AG04450 (cell line): ENCODE data around the gene PPP5C. TPM values are rescaled to one million over a fixed set of nuclear protein-coding genes. Genes with fewer than 3 reads are reported as not detected.

Source experiments
- CTCF ChIA-PET: fragments of 300-600, 350-600 bp; formaldehyde crosslinking; extraction: SDS; loops from one replicate; lab custom pipeline; 2022; ENCODE audit warnings: antibody characterized with exemption, inconsistent platforms; lab: Charles Lee
- POLR2A ChIA-PET: fragments of 350-600 bp; formaldehyde crosslinking; extraction: SDS; loops from one replicate; lab custom pipeline; 2021; ENCODE audit warnings: antibody characterized with exemption, inconsistent platforms; lab: Yijun Ruan, JAX
- DNase-seq: peaks from one replicate; pipeline ENCODE4 v3.0.0-alpha.2; 2011; ENCODE audit warnings: low read depth, low spot score
- H3K27ac ChIP-seq: one replicate; pipeline ENCODE4 v1.5.1; 2012; ENCODE audit warnings: low read depth, low read length, control low read depth
- H3K27me3 ChIP-seq: one replicate; pipeline ENCODE4 v1.6.0; 2012; ENCODE audit warnings: low read length; ENCODE audit not compliant: control insufficient read depth, insufficient read depth
- H3K4me3 ChIP-seq: 2 replicates; pipeline ENCODE4 v1.5.1; 2011; ENCODE audit warnings: mild to moderate bottlenecking, low read depth, low read length, control low read depth
- H3K9me3 ChIP-seq: 2 replicates; pipeline ENCODE4 v1.5.1; 2012; ENCODE audit warnings: low read length; ENCODE audit not compliant: control insufficient read depth, insufficient read depth
- polyA plus RNA-seq: library from polyadenylated mRNA; depleted of rRNA; stranded (reverse); fragments of >200 nt; gene quantifications from 2 replicates; pipeline ENCODE4 v1.2.3, GENCODE V29; 2011
- TF ChIP-seq, protein P1 (sequence below): IDR thresholded peaks from 2 replicates; pipeline ENCODE4 v1.5.1; 2011; ENCODE audit warnings: low read depth, low read length, control low read depth, inconsistent platforms

The PPP5C gene
- polyA plus RNA-seq, 1 experiment, result 73.7 TPM

- Histone ChIP-seq H3K27me3 (no peaks in the 10 kb centered on the region), H3K27ac (no peak overlapping the region), H3K4me3 (no peak overlapping the region), H3K9me3 (no peaks in the 10 kb centered on the region)
- CTCF ChIA-PET, result interaction anchor here (0.7 kb wide), 1 partner anchor 20 kb away, joined by 3 read pairs; the partner anchor contains the start of gene PPP5C
- no peak for DNase-seq
- TF ChIP-seq, protein P1, sequence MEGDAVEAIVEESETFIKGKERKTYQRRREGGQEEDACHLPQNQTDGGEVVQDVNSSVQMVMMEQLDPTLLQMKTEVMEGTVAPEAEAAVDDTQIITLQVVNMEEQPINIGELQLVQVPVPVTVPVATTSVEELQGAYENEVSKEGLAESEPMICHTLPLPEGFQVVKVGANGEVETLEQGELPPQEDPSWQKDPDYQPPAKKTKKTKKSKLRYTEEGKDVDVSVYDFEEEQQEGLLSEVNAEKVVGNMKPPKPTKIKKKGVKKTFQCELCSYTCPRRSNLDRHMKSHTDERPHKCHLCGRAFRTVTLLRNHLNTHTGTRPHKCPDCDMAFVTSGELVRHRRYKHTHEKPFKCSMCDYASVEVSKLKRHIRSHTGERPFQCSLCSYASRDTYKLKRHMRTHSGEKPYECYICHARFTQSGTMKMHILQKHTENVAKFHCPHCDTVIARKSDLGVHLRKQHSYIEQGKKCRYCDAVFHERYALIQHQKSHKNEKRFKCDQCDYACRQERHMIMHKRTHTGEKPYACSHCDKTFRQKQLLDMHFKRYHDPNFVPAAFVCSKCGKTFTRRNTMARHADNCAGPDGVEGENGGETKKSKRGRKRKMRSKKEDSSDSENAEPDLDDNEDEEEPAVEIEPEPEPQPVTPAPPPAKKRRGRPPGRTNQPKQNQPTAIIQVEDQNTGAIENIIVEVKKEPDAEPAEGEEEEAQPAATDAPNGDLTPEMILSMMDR, result no peak
- POLR2A ChIA-PET, result interaction anchor here (0.9 kb wide), 1 partner anchor 11 kb away, joined by 3 read pairs; no protein-coding TSS in a partner anchor
These were observed 20.5 kb downstream of the PPP5C start for GRCh38 chr19:46367426-46367825.

GRCh38 chr19:46368116-46368515 lies 21.2 kb downstream of the PPP5C start:
- Histone ChIP-seq H3K9me3 (no peaks in the 10 kb centered on the region; the same call in 1 of the 2 replicates), H3K4me3 (no peak overlapping the region), H3K27me3 (no peaks in the 10 kb centered on the region), H3K27ac (no peak overlapping the region)
- ChIA-PET POLR2A (interaction anchor here (0.6 to 0.9 kb wide), 3 partner anchors 11 to 1258 kb away, joined by 3 read pairs; no protein-coding TSS in a partner anchor), CTCF (interaction anchor here (0.5 to 1.3 kb wide), 3 partner anchors 21 to 359 kb away, joined by 3 to 4 read pairs (median 4); partner anchors contain the start of gene PPP5C)
- TF ChIP-seq, protein P1, result no peak
- no peak for DNase-seq

DNA sequence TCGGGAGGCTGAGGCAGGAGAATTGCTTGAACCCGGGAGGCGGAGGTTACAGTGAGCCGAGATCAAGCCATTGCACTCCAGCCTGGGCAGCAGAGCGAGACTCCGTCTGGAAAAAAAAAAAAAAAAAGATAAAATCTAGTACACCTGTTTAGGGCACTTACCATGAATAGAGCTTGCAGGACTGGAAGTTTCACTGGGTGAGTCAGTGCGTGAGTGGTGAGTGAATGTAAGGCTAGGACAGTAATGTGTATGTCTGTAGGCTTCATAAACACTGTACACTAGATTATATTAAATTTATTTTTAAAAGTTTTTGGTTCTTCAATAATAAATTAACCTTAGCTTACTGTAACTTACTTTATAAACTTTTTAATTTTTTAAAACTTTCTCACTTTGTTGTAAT lies 22.9 kb downstream of the PPP5C start:
- no peak overlapping the region for H3K27ac ChIP-seq
- ChIA-PET POLR2A (interaction anchor here (0.7 kb wide), 1 partner anchor 12 kb away, joined by 3 read pairs; no protein-coding TSS in a partner anchor), CTCF (interaction anchor here (1.1 kb wide), 1 partner anchor 26 kb away, joined by 6 read pairs; no protein-coding TSS in a partner anchor)
- no peaks in the 10 kb centered on the region for H3K27me3 ChIP-seq
- no peaks in the 10 kb centered on the region; the same call in 1 of the 2 replicates for H3K9me3 ChIP-seq
- H3K4me3 ChIP-seq, result no peak overlapping the region
- TF ChIP-seq, protein P1, result no peak
- DNase-seq, result no peak

- H3K27ac ChIP-seq, result no peak overlapping the region
These were observed 24.5 kb downstream of the PPP5C start for GRCh38 chr19:46371371-46371901.

More at GRCh38 chr19:46371371-46371901, 24.5 kb downstream of the PPP5C start:
- H3K27me3 ChIP-seq, result no peaks in the 10 kb centered on the region
- CTCF ChIA-PET, result interaction anchor here (1.2 kb wide), 1 partner anchor 24 kb away, joined by 5 read pairs; no protein-coding TSS in a partner anchor
- POLR2A ChIA-PET, result interaction anchor here (0.6 kb wide), 1 partner anchor 24 kb away, joined by 8 read pairs; no protein-coding TSS in a partner anchor
- no peak for DNase-seq
- H3K9me3 ChIP-seq, result no peaks in the 10 kb centered on the region; the same call in 1 of the 2 replicates
- no peak overlapping the region for H3K4me3 ChIP-seq
- TF ChIP-seq, protein P1, result no peak
